ENCODE measurements around the gene PHF2. TPM values are rescaled to one million over a fixed set of nuclear protein-coding genes. Genes with fewer than 3 reads are reported as not detected.

The PHF2 gene
- total RNA-seq, result 12.9 TPM

GRCh38 chr9:93576258-93577077, at the start of gene PHF2:
Gene PHF2 (plus strand): TSS chr9:93576584. CDS start chr9:93576774, 190 bp downstream.
- peak in 2 of 3 donors; percentile 29 to 34 for DNase-seq (ENCODE audit: low read depth in 2 of 3, low spot score in 2 of 3)

- DNase-seq (ENCODE audit: low read depth in 2 of 3, low spot score in 2 of 3), result peak in 1 of 3 donors; percentile 22
Observed at GRCh38 chr9:93531374-93531773, 45.0 kb upstream of the PHF2 start.

GRCh38 chr9:93532141-93532540, 44.2 kb upstream of the PHF2 start:
- DNase-seq (ENCODE audit: low read depth in 2 of 3, low spot score in 2 of 3), result no peak

- DNase-seq (ENCODE audit: low read depth in 2 of 3, low spot score in 2 of 3), result no peak
Observed at GRCh38 chr9:93533863-93534262, 42.5 kb upstream of the PHF2 start.

GRCh38 chr9:93536167-93536566, 40.2 kb upstream of the PHF2 start:
- no peak for DNase-seq (ENCODE audit: low read depth in 2 of 3, low spot score in 2 of 3)

GRCh38 chr9:93536874-93537273, 39.5 kb upstream of the PHF2 start:
- no peak for DNase-seq (ENCODE audit: low read depth in 2 of 3, low spot score in 2 of 3)

GRCh38 chr9:93540305-93540704, 36.1 kb upstream of the PHF2 start:
- DNase-seq (ENCODE audit: low read depth in 2 of 3, low spot score in 2 of 3), result no peak

GRCh38 chr9:93541005-93541404, 35.4 kb upstream of the PHF2 start:
- no peak for DNase-seq (ENCODE audit: low read depth in 2 of 3, low spot score in 2 of 3)

GRCh38 chr9:93541581-93542349, 34.6 kb upstream of the PHF2 start:
- DNase-seq (ENCODE audit: low read depth in 2 of 3, low spot score in 2 of 3), result no peak

GRCh38 chr9:93543117-93543516, 33.3 kb upstream of the PHF2 start:
- DNase-seq (ENCODE audit: low read depth in 2 of 3, low spot score in 2 of 3), result no peak

GRCh38 chr9:93546356-93546755, 30.0 kb upstream of the PHF2 start:
- no peak for DNase-seq (ENCODE audit: low read depth in 2 of 3, low spot score in 2 of 3)

- DNase-seq (ENCODE audit: low read depth in 2 of 3, low spot score in 2 of 3), result no peak
Observed at GRCh38 chr9:93549611-93550010, 26.8 kb upstream of the PHF2 start.

GRCh38 chr9:93552923-93553322, 23.5 kb upstream of the PHF2 start:
- no peak for DNase-seq (ENCODE audit: low read depth in 2 of 3, low spot score in 2 of 3)

- no peak for DNase-seq (ENCODE audit: low read depth in 2 of 3, low spot score in 2 of 3)
Observed at GRCh38 chr9:93555370-93555769, 21.0 kb upstream of the PHF2 start.

GRCh38 chr9:93557366-93558137, 18.8 kb upstream of the PHF2 start:
- DNase-seq (ENCODE audit: low read depth in 2 of 3, low spot score in 2 of 3), result no peak

- DNase-seq (ENCODE audit: low read depth in 2 of 3, low spot score in 2 of 3), result no peak
Observed at GRCh38 chr9:93558503-93558902, 17.9 kb upstream of the PHF2 start.

GRCh38 chr9:93560991-93561390, 15.4 kb upstream of the PHF2 start:
- no peak for DNase-seq (ENCODE audit: low read depth in 2 of 3, low spot score in 2 of 3)

- no peak for DNase-seq (ENCODE audit: low read depth in 2 of 3, low spot score in 2 of 3)
Observed at GRCh38 chr9:93562157-93562556, 14.2 kb upstream of the PHF2 start.

GRCh38 chr9:93565089-93565488, 11.3 kb upstream of the PHF2 start:
- no peak for DNase-seq (ENCODE audit: low read depth in 2 of 3, low spot score in 2 of 3)

- DNase-seq (ENCODE audit: low read depth in 2 of 3, low spot score in 2 of 3), result peak; percentile 92 to 97 (median 96)
Observed at GRCh38 chr9:93566408-93567270, 9.7 kb upstream of the PHF2 start.

Data from hematopoietic multipotent progenitor cell (in vitro differentiated cells).